ENCODE measurements around the gene CAMK1D. TPM values are rescaled to one million over a fixed set of nuclear protein-coding genes. Genes with fewer than 3 reads are reported as not detected.

Gene CAMK1D
- total RNA-seq, 4 donors from 2014 or later = 13.5 to 21.4 (median 15.7) TPM

DNA sequence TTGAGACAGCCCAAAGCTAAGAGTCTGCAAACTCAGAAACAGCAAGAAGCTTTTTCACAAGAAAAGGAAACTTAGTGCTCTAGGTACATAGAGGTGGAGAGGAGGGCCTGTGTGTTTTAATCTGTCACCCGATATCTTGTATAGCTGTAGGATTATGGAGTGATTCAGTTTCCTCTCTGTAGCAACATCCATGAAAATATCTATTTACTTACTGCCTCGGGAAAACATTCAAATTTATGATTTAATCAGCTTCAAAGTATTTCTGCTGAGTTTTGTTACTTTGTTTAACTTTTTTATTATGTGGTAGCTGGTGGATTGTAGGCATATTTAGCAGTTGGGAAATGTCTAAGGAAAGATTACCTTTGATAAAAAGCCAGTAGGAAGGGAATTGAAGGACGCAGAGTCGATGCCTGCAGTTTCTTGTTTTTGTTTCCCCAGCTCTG lies 360.2 kb downstream of the CAMK1D start:
- 26 to 37% methylated on average over 4 of the region's 4 CpGs for WGBS, 2 donors (ENCODE audit: low coverage in 1 of 2)
- no peaks in the 10 kb centered on the region for H3K27me3 ChIP-seq
- peaks cover 28 to 49% (median 39%) of the 10 kb centered on the region in 4 donors for H3K4me1 ChIP-seq
- peak overlapping the region; percentile 72 to 81 (median 78) for H3K27ac ChIP-seq
- intact Hi-C loops (cut with DNase I; ENCODE audit: low total_unique reads) = loop anchor here (10.0 kb wide), 1 partner anchor 365 kb away; the partner anchor contains the start of gene CAMK1D
- H3K36me3 ChIP-seq = no peaks in the 10 kb centered on the region
- in situ Hi-C loops (cut with MboI; ENCODE audit: low pct_ligation_motif_present in 1 of 4, low pct_unique_long_range_greater_than_20kb in 1 of 4, low sequenced_read_pairs in 3 of 4) = loop anchor here in 1 of 4 donors (5.0 kb wide), 1 partner anchor 447 kb away; no protein-coding TSS in a partner anchor
- DNase-seq = no peak
- TF ChIP-seq POLR2AphosphoS5 (IDR thresholded peaks at IDR 0.05) (no peak), EP300 (IDR thresholded peaks at IDR 0.05; ENCODE audit: low read depth) (no peak)
- H3K9me3 ChIP-seq = no peaks in the 10 kb centered on the region
- H3K4me3 ChIP-seq = no peak overlapping the region

DNA sequence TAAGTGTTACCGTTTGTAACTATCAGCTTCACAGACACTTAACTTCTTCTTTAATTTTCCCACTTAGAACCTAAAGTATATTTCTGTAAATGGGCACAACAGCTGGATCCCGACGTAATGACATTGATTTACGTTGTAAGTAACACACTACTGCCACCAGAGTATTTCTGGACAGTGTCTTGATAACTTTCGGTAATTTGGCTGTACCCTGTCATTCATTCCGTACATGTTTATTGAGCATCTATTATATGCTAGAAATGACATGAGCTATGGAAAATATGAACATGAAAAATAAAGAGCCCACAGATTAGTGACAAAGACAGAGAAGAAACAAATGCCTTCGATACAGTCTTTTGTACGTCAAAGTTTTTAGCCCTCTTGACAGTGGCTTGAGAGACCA lies 360.8 kb downstream of the CAMK1D start:
- TF ChIP-seq POLR2A (IDR thresholded peaks at IDR 0.05) = no peak
- TF ChIP-seq EP300 (IDR thresholded peaks at IDR 0.05; ENCODE audit: low read depth) = no peak
- TF ChIP-seq POLR2AphosphoS5 (IDR thresholded peaks at IDR 0.05) = no peak
- TF ChIP-seq, protein P1, sequence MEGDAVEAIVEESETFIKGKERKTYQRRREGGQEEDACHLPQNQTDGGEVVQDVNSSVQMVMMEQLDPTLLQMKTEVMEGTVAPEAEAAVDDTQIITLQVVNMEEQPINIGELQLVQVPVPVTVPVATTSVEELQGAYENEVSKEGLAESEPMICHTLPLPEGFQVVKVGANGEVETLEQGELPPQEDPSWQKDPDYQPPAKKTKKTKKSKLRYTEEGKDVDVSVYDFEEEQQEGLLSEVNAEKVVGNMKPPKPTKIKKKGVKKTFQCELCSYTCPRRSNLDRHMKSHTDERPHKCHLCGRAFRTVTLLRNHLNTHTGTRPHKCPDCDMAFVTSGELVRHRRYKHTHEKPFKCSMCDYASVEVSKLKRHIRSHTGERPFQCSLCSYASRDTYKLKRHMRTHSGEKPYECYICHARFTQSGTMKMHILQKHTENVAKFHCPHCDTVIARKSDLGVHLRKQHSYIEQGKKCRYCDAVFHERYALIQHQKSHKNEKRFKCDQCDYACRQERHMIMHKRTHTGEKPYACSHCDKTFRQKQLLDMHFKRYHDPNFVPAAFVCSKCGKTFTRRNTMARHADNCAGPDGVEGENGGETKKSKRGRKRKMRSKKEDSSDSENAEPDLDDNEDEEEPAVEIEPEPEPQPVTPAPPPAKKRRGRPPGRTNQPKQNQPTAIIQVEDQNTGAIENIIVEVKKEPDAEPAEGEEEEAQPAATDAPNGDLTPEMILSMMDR (IDR thresholded peaks at IDR 0.05) = no peak
- Histone ChIP-seq H3K27me3 (no peaks in the 10 kb centered on the region), H3K4me3 (no peak overlapping the region), H3K9me3 (no peaks in the 10 kb centered on the region), H3K4me1 (peaks cover 28 to 49% (median 39%) of the 10 kb centered on the region in 4 donors), H3K27ac (peak overlapping the region; percentile 72 to 81 (median 78)), H3K36me3 (no peaks in the 10 kb centered on the region)
- 80 to 91% methylated on average over 8 of the region's 8 CpGs for WGBS, 2 donors (ENCODE audit: low coverage in 1 of 2)
- intact Hi-C loops (cut with DNase I; ENCODE audit: low total_unique reads) (no loop called here), in situ Hi-C loops (cut with MboI; ENCODE audit: low pct_ligation_motif_present in 1 of 4, low pct_unique_long_range_greater_than_20kb in 1 of 4, low sequenced_read_pairs in 3 of 4) (loop anchor here in 2 of 4 donors (5.0 to 10.0 kb wide), 2 partner anchors 445 to 448 kb away; no protein-coding TSS in a partner anchor)
- DNase-seq = no peak

DNA sequence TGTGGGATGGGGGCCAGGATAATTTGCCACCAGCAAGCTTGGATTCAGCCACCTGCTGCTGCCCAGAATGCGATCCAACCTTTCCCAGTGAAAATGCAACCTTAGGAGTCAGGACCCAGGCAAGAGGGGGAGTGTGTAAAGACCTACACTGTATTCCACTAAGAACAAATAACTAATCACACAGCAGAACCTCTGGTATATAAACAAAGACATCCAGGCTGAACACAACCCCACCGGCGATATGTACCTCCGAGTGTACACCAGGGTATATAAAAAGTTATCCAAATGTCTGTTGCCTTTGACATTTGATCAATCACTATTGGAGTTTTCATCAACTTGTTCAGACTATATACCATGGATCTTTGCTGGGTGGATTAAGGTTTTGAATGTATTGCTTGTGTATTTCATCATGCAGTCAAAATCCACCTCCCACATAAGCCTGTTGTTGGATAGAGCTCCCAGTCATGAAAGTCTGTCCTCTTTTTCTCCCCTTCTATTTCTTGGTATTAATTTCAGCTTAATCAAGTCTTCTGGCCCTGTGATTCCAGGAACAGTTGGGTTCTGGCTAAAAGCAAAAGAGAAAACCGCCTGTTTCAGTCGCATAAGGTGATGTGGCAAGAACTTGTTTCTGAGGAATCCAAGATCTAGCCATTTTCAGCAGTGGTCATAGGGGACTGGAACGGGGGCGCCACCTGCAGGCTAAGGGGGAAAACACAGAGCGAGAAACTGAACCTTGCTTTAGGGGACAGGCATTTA lies 361.4 kb downstream of the CAMK1D start:
- intact Hi-C loops (cut with DNase I; ENCODE audit: low total_unique reads) = loop anchor here (1.0 kb wide), 1 partner anchor 446 kb away; no protein-coding TSS in a partner anchor
- no peaks in the 10 kb centered on the region for H3K9me3 ChIP-seq
- 40 to 43% methylated on average over 5 to 9 of the region's 9 CpGs for WGBS, 2 donors (ENCODE audit: low coverage in 1 of 2)

DNA sequence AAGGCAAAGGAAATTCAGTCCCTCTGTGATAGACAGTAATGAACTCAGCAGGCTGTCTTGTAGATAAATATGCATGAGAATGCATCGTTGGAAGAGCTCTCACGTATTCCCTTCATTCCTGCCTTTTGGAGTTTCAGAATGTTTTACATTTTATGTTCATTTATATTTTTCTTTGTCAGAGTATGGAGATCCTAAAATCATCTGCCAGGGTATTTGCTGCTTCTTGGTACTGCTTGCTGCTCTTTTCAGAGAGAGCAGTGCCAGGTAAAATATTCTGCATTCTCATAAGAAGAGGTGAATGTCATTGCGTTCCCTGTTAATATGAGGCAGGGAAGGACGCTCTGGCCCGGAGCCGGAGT lies 362.0 kb downstream of the CAMK1D start:
- intact Hi-C loops (cut with DNase I; ENCODE audit: low total_unique reads) (loop anchor here (1.0 kb wide), 1 partner anchor 447 kb away; no protein-coding TSS in a partner anchor), in situ Hi-C loops (cut with MboI; ENCODE audit: low pct_ligation_motif_present in 1 of 4, low pct_unique_long_range_greater_than_20kb in 1 of 4, low sequenced_read_pairs in 3 of 4) (loop anchor here in 2 of 4 donors (5.0 to 10.0 kb wide), 2 partner anchors 447 to 449 kb away; no protein-coding TSS in a partner anchor)
- no peak for DNase-seq
- TF ChIP-seq, protein P1 (IDR thresholded peaks at IDR 0.05) = peak in 2 of 5 experiments; percentile 2 to 9
- TF ChIP-seq EP300 (IDR thresholded peaks at IDR 0.05; ENCODE audit: low read depth) (no peak), POLR2A (IDR thresholded peaks at IDR 0.05) (no peak)
- 56 to 73% methylated on average over 4 to 6 of the region's 6 CpGs for WGBS, 2 donors (ENCODE audit: low coverage in 1 of 2)
- no peaks in the 10 kb centered on the region for H3K36me3 ChIP-seq
- H3K9me3 ChIP-seq = no peaks in the 10 kb centered on the region
- no peak overlapping the region for H3K4me3 ChIP-seq
- H3K4me1 ChIP-seq = peaks cover 28 to 49% (median 39%) of the 10 kb centered on the region in 4 donors
- no peak overlapping the region for H3K27ac ChIP-seq
- no peaks in the 10 kb centered on the region for H3K27me3 ChIP-seq

More for the DNA sequence above, 361.4 kb downstream of the CAMK1D start:
- Histone ChIP-seq H3K4me3 (no peak overlapping the region), H3K27me3 (no peaks in the 10 kb centered on the region), H3K4me1 (peaks cover 28 to 49% (median 39%) of the 10 kb centered on the region in 4 donors), H3K36me3 (no peaks in the 10 kb centered on the region), H3K27ac (peak overlapping the region; percentile 72 to 81 (median 78))
- TF ChIP-seq EP300 (IDR thresholded peaks at IDR 0.05; ENCODE audit: low read depth) = no peak
- TF ChIP-seq POLR2A (IDR thresholded peaks at IDR 0.05) = no peak
- TF ChIP-seq, protein P1 (IDR thresholded peaks at IDR 0.05) = peak; percentile 87 to 94 (median 90)
- peak in 1 of 3 donors; percentile 28 for TF ChIP-seq POLR2AphosphoS5 (IDR thresholded peaks at IDR 0.05)
- DNase-seq = peak; percentile 83
- in situ Hi-C loops (cut with MboI; ENCODE audit: low pct_ligation_motif_present in 1 of 4, low pct_unique_long_range_greater_than_20kb in 1 of 4, low sequenced_read_pairs in 3 of 4) = loop anchor here in 2 of 4 donors (5.0 to 10.0 kb wide), 2 partner anchors 446 to 448 kb away; no protein-coding TSS in a partner anchor
